ENCODE data around the gene FANCM.

DNA sequence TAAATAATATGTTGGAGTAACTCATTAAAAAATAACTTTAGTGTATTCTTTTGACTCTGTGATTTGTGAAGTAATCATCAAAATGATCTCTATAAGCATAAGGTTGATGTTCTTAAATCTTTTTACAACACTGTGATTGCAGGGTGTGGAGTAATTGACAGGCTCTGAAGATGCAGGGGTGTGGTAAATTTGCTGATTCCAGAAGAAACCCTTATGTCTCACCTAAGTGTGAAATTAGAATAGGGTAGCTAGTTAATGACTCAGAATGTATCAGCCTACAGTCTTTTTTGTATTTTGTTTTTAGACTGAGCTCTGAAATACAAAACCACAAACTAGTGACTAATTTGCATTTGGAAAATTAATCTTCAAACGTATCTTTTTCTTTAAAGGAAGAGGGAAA, 45.9 kb upstream of the FANCM start:
- no peak for TF ChIP-seq POLR2AphosphoS5 (IDR thresholded peaks at IDR 0.05)
- TF ChIP-seq, protein P1, sequence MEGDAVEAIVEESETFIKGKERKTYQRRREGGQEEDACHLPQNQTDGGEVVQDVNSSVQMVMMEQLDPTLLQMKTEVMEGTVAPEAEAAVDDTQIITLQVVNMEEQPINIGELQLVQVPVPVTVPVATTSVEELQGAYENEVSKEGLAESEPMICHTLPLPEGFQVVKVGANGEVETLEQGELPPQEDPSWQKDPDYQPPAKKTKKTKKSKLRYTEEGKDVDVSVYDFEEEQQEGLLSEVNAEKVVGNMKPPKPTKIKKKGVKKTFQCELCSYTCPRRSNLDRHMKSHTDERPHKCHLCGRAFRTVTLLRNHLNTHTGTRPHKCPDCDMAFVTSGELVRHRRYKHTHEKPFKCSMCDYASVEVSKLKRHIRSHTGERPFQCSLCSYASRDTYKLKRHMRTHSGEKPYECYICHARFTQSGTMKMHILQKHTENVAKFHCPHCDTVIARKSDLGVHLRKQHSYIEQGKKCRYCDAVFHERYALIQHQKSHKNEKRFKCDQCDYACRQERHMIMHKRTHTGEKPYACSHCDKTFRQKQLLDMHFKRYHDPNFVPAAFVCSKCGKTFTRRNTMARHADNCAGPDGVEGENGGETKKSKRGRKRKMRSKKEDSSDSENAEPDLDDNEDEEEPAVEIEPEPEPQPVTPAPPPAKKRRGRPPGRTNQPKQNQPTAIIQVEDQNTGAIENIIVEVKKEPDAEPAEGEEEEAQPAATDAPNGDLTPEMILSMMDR (IDR thresholded peaks at IDR 0.05), result no peak
- no peak for TF ChIP-seq POLR2A (IDR thresholded peaks at IDR 0.05; ENCODE audit: low read depth)
- no peak for TF ChIP-seq EP300 (IDR thresholded peaks at IDR 0.05)
